ENCODE results near the gene HOXD4. TPM values are rescaled to one million over a fixed set of nuclear protein-coding genes. Genes with fewer than 3 reads are reported as not detected.
A peak's percentile ranks its signal among the peaks of the same experiment; 100 is the strongest.

Gene HOXD4
- total and polyA plus RNA-seq, 11 donors, result 0.10 to 0.96 (median 0.41) TPM; not detected in 2

GRCh38 chr2:176126929-176127773 is 24.2 kb upstream of the HOXD4 start:
- no peaks in the 10 kb centered on the region for H3K36me3 ChIP-seq
- H3K4me1 ChIP-seq, result peaks cover 4 to 41% (median 22%) of the 10 kb centered on the region in 12 donors
- whole genome bisulfite sequencing, 4 donors, result 2 to 4% (median 3%) methylated on average over 13 of the region's 13 CpGs
- H3K4me3 ChIP-seq, result no peak overlapping the region
- ATAC-seq (no peak), DNase-seq (peak in 3 of 5 donors; percentile 60 to 71 (median 63))
- peak; percentile 82 to 97 (median 93) for TF ChIP-seq CTCF (IDR thresholded peaks at IDR 0.05)
- no peak for TF ChIP-seq POLR2A (IDR thresholded peaks at IDR 0.05)
- no peaks in the 10 kb centered on the region for H3K9me3 ChIP-seq
- H3K27me3 ChIP-seq, result peaks cover 79 to 100% (median 94%) of the 10 kb centered on the region in 9 donors
- H3K27ac ChIP-seq, result no peak overlapping the region
- intact Hi-C loops (cut with DNase I), result loop anchor here (1.0 to 10.0 kb wide), 13 partner anchors 325 to 1022 kb away; no protein-coding TSS in a partner anchor

- WGBS, 4 donors, result 20 to 30% (median 26%) methylated on average over 4 of the region's 4 CpGs
- Histone ChIP-seq H3K36me3 (no peaks in the 10 kb centered on the region), H3K27ac (no peak overlapping the region), H3K4me3 (no peak overlapping the region), H3K9me3 (no peaks in the 10 kb centered on the region), H3K27me3 (peaks cover 79 to 100% (median 94%) of the 10 kb centered on the region in 9 donors), H3K4me1 (peaks cover 3 to 41% (median 17%) of the 10 kb centered on the region in 12 donors)
- intact Hi-C loops (cut with DNase I), result loop anchor here (2.0 to 10.0 kb wide), 12 partner anchors 325 to 1021 kb away; no protein-coding TSS in a partner anchor
- DNase-seq, result no peak
- ATAC-seq, result no peak
- no peak for TF ChIP-seq CTCF (IDR thresholded peaks at IDR 0.05)
- no peak for TF ChIP-seq POLR2A (IDR thresholded peaks at IDR 0.05)
Observed at GRCh38 chr2:176127774-176128072, 23.6 kb upstream of the HOXD4 start.

GRCh38 chr2:176128172-176128981 is 23.0 kb upstream of the HOXD4 start:
- TF ChIP-seq CTCF (IDR thresholded peaks at IDR 0.05) (no peak), POLR2A (IDR thresholded peaks at IDR 0.05) (no peak)
- Histone ChIP-seq H3K4me1 (peaks cover 0 to 35% (median 11%) of the 10 kb centered on the region in 12 donors), H3K9me3 (no peaks in the 10 kb centered on the region), H3K4me3 (peak overlapping the region in 11 of 12 donors; percentile 1 to 61 (median 48)), H3K27ac (peak overlapping the region in 3 of 12 donors; percentile 82 to 86 (median 85)), H3K36me3 (no peaks in the 10 kb centered on the region), H3K27me3 (peaks cover 79 to 100% (median 94%) of the 10 kb centered on the region in 9 donors)
- WGBS, 4 donors, result 8 to 17% (median 15%) methylated on average over 48 to 49 of the region's 49 CpGs
- DNase-seq, result no peak
- intact Hi-C loops (cut with DNase I), result loop anchor here (5.0 to 10.0 kb wide), 10 partner anchors 324 to 1019 kb away; no protein-coding TSS in a partner anchor
- ATAC-seq, result no peak

Measured in heart left ventricle (tissue), 16 donors.